Hepatocyte (in vitro differentiated cells): ENCODE measurements around the gene OAS3.

Source experiments
- CTCF ChIP-seq: fragments of 200-600 bp; sonication (generic); IDR thresholded peaks from 2 replicates; pipeline ENCODE4 v1.5.1; 2016; ENCODE audit warnings: antibody characterized with exemption, mild to moderate bottlenecking; ENCODE audit not compliant: poor library complexity
- EZH2 ChIP-seq: fragments of 200-600 bp; sonication (generic); IDR thresholded peaks from 2 replicates; pipeline ENCODE4 v1.6.1; 2016; ENCODE audit warnings: antibody characterized with exemption, mild to moderate bottlenecking, borderline replicate concordance

GRCh38 chr12:112992541-112993398, 54.5 kb downstream of the OAS3 start:
- TF ChIP-seq CTCF: peak; percentile 77
- no peak for TF ChIP-seq EZH2
